GM19035 (cell line): Measurements from ENCODE around the gene CORO1C.
A peak's percentile ranks its signal among the peaks of the same experiment; 100 is the strongest.
"Not testable (repeated sequence)": the region's sequence is repeated elsewhere in the genome, so short reads cannot be mapped to it uniquely, and the experiment has no call there.

Experiments used
- ATAC-seq: cut with Tn5 transposase; IDR thresholded peaks from one replicate; pipeline ENCODE4 v1.9.1; 2021; ENCODE audit not compliant: unreplicated experiment

CORO1C gene

GRCh38 chr12:108755481-108755880, 24.2 kb upstream of the CORO1C start:
- no peak for ATAC-seq

- ATAC-seq, result no peak
Measured at GRCh38 chr12:108753976-108754375, 22.7 kb upstream of the CORO1C start.

DNA sequence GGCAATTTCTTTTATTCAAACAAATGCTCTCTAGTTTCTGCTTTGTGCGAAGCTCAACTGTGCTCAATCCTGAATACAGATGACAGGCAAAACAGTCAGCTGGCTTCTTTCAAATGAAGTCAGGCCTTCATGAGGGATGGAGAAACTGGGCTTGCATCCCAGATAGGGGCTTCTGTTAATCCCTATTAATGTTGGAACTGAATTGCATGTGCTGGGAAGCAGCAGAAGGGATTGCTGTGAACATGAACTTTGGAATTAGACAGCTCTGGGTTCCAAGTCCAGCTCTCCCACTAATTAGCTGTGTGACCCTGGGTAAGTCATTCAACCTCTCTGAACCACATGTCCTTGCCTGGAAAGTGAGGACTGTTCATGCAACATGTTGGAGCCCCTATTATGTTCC, 21.1 kb upstream of the CORO1C start:
- no peak for ATAC-seq

DNA sequence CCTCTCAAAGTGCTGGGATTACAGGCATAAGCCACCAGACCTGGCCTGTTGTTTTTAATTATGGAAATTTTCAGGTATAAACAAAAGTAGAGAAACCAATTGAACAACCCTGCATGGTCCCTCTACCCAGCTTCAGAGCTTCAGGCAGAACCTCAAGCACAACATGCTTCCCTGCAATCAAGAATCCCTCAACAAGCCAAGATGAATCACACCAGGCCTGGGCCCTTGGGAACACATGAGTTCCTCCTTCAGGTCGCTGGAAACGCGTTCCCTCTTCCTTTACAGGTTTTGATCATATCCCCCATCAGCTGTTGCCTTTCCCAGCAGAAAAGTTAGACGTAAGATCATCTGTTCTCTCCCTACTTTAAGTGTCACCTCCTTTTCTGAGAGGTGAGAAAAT, 20.5 kb upstream of the CORO1C start:
- ATAC-seq, result no peak

DNA sequence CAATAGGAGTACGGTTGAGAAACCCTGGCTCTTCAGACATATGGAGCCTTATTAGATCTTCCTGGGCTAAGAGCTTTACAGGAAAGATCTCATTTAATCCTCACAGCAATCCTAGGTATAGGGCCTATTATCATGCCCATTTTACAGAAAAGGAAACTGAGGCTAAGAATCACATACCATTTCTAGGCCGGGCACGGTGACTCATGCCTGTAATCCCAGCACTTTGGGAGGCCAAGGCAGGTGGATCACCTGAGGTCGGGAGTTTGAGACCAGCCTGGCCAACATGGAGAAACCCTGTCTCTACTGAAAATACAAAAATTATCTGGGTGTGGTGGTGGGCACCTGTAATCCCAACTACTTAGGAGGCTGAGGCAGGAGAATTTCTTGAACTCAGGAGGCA, 19.7 kb upstream of the CORO1C start:
- not testable (repeated sequence) for ATAC-seq

DNA sequence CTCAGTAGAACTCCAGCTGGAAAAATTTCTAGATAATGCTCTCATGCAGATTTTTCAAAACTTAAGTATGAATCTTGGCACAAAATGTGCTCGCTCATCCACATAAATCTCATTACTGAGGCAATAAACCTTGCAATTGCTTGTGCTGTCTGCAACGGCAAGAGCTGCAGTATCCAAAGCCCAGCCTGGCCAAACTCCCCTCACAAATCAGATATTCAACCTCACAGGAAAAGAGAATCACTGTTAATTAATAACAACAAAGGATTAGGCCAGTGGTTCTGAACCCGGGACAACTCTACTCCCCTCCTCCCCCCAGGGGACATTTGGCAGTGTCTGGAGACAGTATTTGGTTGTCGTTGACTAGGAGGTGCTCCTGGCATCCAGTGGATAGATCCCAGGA, 19.2 kb upstream of the CORO1C start:
- ATAC-seq, result no peak

DNA sequence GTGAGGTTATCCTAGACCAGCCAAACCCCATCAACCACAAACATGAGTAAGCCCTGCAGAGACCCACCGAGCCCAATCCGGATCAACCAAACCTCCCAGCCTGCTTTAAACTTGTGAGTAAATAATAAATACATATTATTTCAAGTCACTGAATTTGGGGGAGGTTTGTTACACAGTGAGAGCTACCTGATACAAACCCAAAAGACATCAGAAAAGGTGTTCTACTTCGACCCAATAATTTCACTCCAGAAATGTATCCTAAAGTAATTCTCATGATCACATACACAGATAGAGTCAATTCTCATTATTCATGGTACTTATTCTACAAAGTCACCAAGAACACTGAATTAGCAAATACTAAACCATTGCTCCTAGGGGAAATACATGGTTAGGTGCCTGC, 16.2 kb upstream of the CORO1C start:
- no peak for ATAC-seq

DNA sequence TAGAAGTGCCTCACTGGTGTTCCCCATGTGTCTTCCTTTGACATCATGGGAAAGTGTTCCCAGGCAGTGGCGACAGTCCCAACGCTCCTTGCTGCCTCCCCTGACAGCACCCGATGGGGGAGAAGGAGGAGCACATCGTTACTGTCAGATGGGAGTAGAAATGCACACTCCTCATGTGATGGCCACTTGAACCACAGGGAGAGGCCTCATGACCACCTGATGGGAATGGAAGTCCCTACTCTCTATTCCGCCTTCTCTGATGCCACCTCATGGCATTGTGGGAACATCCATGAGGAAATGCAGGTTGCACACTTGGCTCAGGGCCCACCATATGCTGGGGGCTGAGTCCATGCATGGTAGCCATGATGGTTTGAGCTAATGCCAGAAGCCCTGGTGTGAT, 14.3 kb upstream of the CORO1C start:
- no peak for ATAC-seq

DNA sequence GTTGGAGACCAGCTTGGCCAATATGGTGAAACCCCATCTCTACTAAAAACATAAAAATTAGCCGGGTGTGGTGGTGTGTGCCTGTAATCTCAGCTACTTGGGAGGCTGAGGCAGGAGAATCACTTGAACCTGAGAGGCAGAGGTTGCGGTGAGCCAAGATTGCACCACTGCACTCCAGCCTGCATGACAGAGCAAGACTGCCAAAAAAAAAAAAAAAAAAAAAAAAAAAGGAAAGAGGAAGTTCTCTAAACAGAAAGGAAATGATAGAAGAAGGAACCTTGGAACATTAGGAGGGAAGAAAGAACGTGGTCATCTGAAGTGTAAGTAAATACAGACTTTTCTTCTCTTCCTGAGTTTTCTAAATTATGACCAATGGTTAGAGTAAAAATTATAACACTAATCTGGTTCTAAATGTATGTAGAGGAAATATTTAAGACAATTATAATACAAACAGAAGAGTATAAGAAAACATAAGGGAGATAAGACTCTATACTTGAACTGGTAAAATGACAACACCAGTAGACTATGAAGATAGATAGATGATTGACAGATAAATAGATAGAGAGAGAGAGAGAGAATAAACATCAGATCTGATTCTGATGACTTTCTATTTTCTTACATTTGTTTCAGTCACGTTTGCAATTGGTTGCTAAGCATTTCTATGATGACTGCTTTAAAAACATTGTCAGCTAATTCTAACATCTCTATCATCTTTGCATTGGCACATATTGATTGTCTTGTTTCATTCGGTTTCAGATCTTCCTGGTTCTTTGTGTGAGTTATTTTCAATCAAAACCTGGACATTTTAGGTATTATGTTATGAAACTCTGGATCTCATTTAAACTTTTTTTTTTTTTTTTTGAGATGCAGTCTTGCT, 12.9 kb upstream of the CORO1C start:
- no peak for ATAC-seq

GRCh38 chr12:108738170-108738569, 6.9 kb upstream of the CORO1C start:
- ATAC-seq, result no peak

- no peak for ATAC-seq
Measured at GRCh38 chr12:108735855-108736254, 4.5 kb upstream of the CORO1C start.

GRCh38 chr12:108734200-108734906, 3.0 kb upstream of the CORO1C start:
- no peak for ATAC-seq

- ATAC-seq, result not testable (repeated sequence)
Measured at GRCh38 chr12:108733230-108733531, 1.9 kb upstream of the CORO1C start.

- ATAC-seq, result no peak
Measured at GRCh38 chr12:108732489-108733229, 1.3 kb upstream of the CORO1C start.

GRCh38 chr12:108731866-108732461, 646 bp upstream of the CORO1C start:
- ATAC-seq, result peak; percentile 57

GRCh38 chr12:108730365-108731104, 783 bp downstream of the CORO1C start:
- peak; percentile 3 for ATAC-seq

GRCh38 chr12:108729612-108730364, 1.5 kb downstream of the CORO1C start:
- ATAC-seq, result no peak

DNA sequence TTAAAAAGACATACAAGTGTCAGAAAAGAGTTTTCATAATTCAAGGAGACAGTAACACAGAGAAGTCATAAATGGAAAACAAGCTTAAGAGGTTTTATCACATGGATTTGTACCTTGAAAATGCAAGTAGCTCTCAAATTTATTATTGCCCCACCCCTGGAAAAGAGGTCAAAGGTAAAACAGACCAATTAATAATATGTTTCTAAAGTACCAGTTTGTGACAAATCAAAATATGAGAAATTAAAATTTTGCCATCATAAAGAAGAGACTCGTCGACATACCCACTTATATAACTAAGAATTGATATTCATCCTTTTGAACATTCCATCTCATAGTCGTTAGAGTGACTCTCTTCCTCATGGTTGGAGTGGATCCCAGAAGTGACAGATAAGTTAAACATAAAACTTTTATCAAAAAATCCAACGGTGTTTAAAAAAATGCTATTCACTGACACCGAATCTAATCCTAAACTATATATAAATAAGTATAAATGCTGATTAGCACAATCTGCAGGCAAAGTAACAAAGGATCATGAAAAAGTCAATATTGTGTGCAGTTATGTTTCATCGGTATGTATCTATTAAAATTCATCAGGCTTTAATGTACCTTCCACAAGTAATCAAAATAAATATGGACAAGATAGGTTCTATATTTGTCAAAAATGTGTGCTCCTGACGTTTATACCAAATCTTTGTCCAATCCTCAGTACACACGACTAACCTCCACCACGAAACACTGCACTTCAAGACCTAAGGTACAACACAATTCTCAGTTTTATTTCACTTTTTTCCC, 2.3 kb downstream of the CORO1C start:
- ATAC-seq, result no peak
